K562 (cell line): ENCODE data around the gene HMGN1.

Source experiments
- ATF1 ChIP-seq, 2 experiments: fragments of 450-650 bp in 1 of 2; IDR thresholded peaks; 2 replicates each; pipeline ENCODE4 v1.6.1; 2016; ENCODE audit warnings: missing compliant biosample characterization in 1 of 2, missing genetic modification characterization in 1 of 2
- EZH2 ChIP-seq: IDR thresholded peaks from 2 replicates; pipeline ENCODE4 v1.6.1; 2012; ENCODE audit warnings: low read depth, mild to moderate bottlenecking, inconsistent platforms, low read length, borderline replicate concordance
- HMG20B ChIP-seq: fragments of 250-450 bp; sonication (Bioruptor Pico); IDR thresholded peaks from 2 replicates; pipeline ENCODE4 v1.5.0; 2021; ENCODE audit warnings: mild to moderate bottlenecking
- NFRKB ChIP-seq: fragments of 450-650 bp; IDR thresholded peaks from 2 replicates; pipeline ENCODE4 v1.6.1; 2016; ENCODE audit warnings: low read depth
- SIX5 ChIP-seq, 2 experiments: IDR thresholded peaks; 2 replicates each; pipeline ENCODE4 v1.6.1; 2011; ENCODE audit warnings: low read length in 2 of 2, borderline replicate concordance in 1 of 2, low read depth in 1 of 2, mild to moderate bottlenecking in 1 of 2, moderate library complexity in 1 of 2; ENCODE audit not compliant: insufficient read depth in 1 of 2
- YY1 ChIP-seq, 3 experiments: IDR thresholded peaks; 2 replicates each; pipeline ENCODE4 v1.6.1; 2011; ENCODE audit warnings: low read length in 2 of 3, mild to moderate bottlenecking in 2 of 3, moderate library complexity in 2 of 3, borderline replicate concordance in 1 of 3, control low read depth in 1 of 3, low read depth in 1 of 3; ENCODE audit not compliant: insufficient read depth in 3 of 3, insufficient replicate concordance in 2 of 3, control insufficient read depth in 1 of 3, insufficient read length in 1 of 3; ENCODE audit errors: extremely low read depth in 1 of 3

DNA sequence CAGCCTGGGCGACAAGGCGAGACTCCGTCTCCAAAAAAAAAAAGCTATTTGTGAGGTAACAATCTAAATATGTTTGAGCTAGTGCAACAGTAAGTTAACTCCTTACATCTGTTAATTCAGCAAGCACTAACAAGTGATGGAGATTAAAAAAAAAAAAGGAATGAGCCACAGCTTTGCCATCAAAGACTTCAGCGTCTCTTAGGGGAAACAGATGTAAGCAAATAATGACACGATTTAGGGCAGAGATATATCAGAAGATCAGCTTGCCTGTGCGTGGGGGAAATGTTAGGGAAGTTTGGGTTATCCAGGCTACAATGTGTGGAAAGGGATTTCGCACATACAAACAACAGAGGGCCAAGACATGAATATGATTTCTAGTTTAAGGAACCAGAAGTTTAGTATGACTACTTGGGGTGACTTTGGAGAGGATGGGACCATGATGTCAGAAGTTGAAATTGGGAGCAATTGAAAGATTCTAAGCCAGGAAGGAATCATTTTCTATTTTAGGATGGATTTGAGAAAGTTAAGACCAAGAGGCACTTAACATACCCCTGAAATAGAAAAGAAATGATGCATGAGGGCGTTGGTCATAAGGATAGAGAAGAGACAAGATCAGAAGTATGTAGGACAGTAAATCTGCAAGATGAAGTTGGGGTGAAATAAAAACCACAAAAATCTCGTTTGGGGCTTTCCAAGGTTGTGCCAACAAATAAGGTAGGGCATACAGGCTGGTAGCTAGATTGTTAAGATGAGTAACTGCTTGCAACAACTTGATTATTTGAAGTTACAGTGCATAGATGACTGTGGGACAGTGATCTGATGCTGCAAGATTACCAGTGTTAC lies 33.1 kb downstream of the HMGN1 start:
- no peak for TF ChIP-seq YY1 (IDR thresholded peaks at IDR 0.05; ENCODE audit: borderline replicate concordance in 1 of 3, control insufficient read depth in 1 of 3, extremely low read depth in 1 of 3, insufficient read depth in 3 of 3, insufficient read length in 1 of 3, insufficient replicate concordance in 2 of 3, low read depth in 1 of 3, low read length in 2 of 3)
- no peak for TF ChIP-seq SIX5 (IDR thresholded peaks at IDR 0.05; ENCODE audit: borderline replicate concordance in 1 of 2, insufficient read depth in 1 of 2, low read depth in 1 of 2, low read length in 2 of 2)
- no peak for TF ChIP-seq EZH2
- no peak for TF ChIP-seq ATF1 (CRISPR knock-in tag; IDR thresholded peaks at IDR 0.05)
- TF ChIP-seq ATF1 (tag; IDR thresholded peaks at IDR 0.05), result no peak
- no peak for TF ChIP-seq NFRKB
- TF ChIP-seq HMG20B (CRISPR knock-in tag), result no peak
